SIG-M5 treated with dmso at 0.1 percent for 504 hours (cell line): ENCODE results near the gene LRRC10B.

Experiments used
- DNase-seq: peaks from one replicate; lab custom pipeline; 2025; ENCODE audit not compliant: unreplicated experiment; lab: John Stamatoyannopoulos, UW

LRRC10B gene

DNA sequence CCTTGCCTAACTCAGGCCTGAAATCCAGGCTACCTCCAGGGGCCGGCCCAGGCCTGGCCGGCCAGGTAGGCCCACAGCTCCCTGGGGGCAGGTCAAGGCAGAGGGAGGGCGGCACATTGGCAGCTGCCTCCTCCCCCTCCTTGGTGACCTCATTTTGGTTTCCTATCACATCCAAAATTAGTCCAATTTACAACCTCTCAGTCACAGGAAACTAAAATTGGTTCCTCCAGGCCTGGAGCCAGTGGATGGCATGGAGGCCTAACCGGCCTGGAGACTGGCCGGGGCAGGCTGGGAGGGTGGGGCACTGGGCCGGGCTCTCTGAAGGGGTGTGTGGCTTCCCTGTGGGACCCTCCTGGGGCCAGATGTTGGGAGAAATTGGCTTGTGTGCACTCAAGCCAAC is 35.9 kb downstream of the LRRC10B start:
- no peak for DNase-seq

DNA sequence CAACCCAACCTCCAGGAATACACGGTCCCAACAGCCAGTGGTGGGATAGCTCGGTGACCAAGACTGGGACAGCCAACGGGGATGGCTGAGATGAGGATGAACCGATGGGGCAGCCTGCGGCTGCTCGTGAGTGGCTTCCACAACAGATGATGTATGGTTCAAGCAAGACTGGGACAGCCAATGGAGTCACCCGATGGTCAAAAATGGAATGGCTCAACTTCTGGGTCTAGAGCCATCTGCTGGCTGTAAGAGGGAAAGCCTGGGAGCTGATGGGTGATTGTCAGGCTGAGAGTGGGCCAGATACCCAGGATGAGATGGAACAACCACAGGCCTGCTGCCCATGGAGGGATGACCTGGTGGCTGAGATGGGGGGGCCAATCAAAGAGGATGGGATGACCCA is 36.8 kb downstream of the LRRC10B start:
- no peak for DNase-seq

DNA sequence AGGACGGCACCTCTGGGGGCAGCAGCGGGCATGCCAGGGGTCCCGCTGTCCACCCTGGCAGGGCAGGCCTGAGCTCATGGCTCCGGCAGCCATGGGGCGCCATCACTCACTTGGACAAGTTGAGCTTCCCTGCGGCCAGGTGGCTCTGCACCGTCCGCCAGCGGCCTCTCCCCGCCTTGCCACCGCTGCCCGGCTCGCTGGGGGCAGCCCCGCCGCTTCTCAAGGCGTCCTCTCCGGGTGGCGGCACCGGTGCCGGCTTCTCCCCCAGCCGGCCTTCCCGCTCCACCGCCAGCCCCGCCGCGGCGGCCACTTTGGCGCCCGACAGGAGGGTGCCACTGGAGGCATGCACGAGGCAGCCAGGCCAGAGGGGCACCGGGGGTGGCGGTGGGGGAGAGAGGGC is 37.4 kb downstream of the LRRC10B start:
- no peak for DNase-seq

DNA sequence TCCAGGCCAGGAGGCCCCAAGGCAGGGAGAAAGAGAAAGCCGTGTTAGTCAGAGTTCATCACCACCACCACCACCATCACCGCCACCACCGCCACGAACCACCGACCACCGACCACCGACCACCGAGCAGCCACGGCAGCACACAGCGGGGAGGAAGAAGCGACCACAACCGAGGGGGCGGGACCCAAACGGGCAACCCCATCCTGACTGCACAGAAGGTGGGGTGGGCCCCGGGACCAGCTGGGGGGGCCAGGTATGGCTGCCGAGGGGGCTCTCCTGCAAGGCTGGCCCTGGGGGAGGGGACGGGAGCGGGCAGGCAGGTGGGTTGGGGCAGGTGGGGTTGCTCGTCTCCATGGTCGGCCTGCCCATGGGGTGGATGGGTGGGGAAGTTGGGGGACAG is 38.1 kb downstream of the LRRC10B start:
- DNase-seq = no peak

DNA sequence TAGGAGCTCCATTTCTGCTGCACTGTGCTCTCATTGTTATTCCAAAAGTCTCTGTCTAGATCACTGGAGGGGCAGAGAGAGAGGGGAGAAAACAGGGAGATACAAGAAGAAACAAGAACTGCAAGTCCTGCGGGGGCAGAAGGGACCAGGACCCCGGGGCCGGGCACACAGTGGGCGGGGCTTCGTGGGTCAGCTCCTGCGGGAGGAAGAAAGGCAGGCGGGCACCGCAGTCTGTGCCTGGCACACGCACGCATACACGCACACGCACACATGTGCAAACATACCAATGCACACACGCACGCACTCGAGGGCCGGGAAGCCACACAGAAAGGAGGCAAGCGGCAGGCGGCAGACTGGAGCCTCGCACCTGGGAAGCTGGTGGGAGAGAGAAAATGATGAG is 38.7 kb downstream of the LRRC10B start:
- no peak for DNase-seq

DNA sequence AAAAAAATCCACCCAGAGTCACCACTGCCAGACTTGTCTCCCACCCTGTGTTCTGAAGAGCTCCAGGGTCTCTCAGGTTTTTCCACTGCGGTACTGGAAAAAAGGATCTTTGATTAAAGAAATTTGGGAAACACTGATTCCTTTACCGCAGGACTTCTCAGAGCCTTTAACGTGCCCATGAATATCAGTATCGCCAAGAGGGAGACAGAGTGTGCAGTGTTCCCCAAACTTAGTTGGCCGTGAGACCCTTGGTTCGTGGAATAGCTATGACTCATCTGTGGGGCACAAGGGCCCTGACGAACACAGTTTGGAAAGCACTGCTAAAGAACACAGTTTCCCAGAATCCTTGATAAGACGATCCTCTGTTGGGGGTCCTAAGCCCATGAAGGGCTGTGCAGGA is 40.6 kb downstream of the LRRC10B start:
- no peak for DNase-seq

DNA sequence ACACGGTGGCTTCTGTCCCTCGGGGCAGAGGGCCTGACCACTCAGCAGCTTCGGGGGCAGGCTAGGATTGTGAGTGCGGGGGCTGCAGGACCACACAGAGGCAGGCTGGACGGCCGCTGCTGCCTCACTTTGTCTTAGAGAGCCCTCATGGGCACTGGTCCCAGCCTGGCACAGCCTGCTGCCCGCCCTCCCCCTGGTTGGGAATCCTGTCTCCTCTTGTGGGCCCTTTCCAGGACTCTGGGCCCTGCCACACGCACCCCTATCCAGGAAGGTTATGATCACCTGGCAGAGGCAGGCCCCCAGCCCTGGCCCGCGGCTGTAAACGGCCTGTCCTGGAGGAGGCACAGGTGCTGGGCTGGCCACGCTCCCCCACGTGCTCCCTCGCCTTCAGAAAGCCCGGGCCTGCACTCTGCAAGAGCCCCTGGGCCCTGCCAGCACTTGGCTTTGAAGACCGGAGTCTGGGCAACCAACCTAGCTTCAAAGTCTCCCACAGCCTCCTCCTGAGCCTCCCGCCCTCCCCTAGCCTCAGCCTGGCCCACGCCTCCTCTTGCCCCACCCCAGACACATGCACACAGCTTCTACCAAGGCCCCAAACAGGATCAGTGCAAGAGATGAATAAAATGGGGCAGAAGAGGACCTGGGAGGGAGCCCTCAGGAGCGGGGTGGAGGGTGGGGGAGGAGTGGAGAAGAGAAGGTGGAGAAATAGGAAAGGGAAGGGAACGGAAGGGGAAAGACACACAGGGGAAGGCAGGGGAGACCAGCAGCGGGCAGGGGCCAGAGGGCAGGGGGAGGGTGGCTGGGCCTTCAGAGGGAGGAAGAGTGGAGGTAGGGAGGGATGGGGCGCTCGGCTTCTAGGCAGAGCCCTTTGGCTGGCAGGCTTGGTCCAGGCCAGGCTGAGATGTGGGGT is 41.4 kb downstream of the LRRC10B start:
- no peak for DNase-seq

DNA sequence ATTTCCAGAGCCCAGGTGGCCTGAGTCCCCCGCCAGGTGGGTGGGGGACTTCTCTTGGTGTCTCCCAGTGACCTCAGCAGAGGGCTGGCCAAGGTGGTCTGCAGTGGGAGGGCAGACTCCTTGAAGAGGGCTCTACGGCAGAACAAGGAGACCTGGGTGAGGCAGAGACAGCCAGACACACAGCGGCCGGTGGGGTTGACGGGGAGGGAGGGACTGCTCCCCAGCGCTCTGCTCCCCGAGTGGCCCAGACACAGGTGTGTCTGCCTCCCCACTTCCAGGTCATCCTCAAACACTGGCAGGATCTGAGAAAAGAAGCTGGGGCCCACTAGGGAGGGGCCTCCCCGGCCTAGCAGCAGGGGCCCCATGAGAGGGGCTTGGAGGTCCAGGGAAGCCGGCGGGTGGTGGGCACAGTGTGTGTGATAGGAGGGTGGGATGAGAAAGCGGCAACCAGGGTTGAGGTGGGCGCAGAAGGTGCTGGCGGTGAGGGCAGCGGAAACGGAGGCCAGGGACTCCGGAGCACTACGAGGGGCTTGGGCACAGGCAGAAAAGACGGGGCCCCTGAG is 42.2 kb downstream of the LRRC10B start:
- DNase-seq = no peak

DNA sequence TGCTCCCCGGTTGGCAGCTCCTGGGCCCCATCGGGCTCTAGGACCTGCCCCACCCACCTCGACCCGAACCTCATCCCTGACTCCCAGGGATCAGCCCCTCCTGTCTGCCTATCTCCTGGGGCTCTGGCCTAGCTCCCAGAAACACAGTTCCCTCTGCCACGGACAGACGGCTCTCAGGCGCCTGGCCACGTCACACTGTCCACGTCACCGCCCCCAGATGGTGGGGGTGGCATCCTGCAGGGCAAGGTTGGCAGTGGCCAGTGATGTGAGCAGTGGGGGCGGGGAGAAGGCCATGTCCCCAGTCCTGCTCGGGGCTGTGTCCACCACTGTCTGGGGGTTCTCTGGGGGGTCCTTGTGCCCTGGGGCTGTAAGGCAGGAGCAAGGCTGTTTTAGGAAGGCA is 43.1 kb downstream of the LRRC10B start:
- DNase-seq = no peak

DNA sequence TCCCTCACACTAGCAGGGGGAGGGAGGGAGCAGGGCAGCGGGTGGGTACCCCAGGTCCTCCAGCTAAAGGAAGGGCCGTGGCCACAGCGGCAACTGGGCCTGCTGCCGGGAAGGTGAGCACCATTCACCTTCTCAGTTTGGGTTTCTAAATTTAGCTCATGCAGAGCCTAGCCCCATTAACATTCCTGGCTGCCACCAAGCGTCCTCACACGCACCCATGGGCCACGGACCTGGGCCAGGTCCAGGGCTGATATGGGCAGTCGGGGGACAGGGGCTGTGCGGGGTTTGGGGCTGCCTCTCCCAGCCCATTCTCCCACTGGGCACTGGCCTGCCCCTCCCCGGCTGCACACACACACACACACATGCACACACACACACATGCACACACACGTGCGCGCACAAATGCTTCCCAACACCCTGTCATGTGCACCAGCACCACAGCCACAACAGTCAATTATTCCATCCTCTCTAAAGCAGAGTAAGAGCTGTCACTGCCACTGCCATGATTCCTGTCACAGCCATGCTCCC is 43.6 kb downstream of the LRRC10B start:
- no peak for DNase-seq

DNA sequence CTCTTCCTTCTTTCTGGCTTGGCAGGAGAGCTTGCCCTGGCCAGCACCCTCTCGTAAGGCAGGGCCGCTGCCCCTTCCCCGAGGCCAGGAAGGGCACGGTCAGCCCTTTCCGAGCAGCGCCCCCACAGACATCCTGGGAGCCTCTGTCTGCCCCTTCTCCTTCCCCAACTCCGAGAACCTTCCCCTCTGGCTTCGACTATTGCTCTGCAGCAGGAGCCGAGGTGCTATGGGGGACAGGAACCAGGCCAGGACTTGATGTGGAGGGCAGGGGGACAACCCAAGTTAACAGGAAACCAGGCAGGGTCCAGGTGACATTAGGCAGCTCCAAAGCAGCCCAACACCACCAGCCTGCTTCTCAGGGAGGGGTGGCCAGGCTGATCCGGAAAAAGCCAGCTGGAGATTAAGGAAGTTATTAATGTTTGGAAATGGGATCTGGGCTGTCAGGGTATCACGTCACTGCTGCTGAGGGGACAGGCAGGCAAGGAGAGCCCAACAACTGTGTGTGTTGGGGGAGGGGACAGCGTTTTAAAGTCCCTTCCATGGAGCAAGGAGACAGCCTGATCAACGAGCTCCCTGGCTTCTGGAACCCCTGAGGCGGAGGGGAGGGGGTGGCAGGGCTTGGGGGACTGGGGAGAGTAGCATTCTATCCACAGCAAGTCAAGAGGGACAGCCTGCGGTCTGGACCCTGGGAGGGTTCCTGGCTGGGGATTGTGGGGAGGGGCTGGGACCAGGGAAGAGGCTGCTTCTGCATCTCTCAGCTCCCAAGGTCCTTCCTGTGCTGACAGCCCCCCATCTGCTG is 45.0 kb downstream of the LRRC10B start:
- no peak for DNase-seq

DNA sequence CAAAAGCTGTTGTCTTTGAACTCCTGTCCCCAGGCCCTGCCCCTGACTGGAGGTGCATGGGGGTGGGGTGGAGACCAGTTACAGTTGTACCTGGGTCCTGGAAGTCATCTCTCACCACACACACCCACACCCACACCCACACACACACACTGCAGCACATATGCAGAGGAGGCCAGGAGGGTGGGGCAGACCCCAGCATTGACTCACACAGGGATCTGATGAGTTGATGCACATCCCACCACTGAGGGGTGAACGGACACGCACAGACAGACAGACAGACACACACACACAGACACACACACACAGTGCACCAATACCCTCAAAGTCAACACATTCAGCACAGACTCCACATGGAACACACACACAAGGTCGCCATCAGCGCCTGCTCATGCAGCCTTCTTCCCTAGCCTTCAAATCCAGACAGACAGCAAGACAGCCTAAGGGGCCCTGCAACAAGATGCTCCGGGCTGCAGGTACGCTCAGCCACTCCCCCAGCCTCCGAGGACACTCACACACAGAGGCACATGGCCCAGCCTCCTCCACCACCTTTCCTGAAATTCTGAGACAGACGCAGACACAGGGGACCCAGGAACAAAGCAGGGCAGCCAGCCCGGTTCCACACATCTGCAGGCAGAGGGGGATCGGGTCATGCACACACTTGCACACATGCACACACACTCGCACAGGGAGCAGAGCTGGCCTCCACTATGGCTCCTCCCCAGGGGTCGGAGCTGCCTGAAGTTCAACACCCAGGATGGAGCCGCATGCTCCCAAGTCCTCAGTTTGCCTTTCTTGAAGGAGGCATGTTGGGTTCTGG is 45.8 kb downstream of the LRRC10B start:
- DNase-seq = no peak

DNA sequence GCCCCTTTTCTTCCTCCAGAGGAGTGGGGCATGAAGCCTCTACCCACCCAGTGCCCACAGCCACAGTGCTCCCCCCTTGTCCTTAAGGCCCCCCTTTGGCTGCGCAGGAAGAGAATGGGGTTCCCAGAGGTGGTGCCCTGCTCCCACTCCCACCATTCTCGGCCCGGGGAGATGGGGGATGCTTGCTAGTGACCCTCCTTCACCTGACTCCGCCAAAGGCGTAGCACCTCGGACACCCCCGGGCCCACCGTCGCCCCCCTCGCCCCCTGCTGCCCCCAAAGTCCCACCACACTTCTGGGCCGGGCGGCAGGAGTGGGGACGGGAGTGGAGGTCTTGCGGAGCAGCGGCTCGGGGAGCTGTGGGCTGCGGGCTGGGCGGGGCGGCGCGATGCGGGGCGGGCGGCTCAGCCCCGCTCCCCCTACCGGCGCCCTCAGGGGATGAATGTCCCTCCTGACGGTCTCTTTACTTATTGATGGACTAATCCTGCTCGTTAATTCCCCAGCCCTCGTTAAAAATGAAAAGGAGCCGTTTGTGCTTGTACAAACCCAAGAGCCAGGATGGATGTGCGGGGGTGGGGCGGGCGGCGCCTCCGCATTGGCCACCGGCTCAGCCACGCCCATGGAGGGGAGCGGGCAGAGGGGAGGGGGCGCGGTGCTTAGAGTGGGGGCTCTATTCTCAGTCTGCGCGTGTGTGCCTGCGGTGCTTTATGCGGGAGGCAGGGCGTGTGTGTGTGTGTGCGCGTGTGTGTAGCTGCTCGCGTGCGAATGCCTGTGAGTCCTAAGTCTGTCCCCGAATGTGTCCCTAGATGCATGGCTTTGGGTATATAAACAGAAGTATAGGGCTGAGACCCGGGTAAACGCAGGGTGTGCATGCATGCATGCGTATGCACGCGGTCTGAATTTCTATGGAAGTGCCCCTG is 46.8 kb downstream of the LRRC10B start:
- no peak for DNase-seq

DNA sequence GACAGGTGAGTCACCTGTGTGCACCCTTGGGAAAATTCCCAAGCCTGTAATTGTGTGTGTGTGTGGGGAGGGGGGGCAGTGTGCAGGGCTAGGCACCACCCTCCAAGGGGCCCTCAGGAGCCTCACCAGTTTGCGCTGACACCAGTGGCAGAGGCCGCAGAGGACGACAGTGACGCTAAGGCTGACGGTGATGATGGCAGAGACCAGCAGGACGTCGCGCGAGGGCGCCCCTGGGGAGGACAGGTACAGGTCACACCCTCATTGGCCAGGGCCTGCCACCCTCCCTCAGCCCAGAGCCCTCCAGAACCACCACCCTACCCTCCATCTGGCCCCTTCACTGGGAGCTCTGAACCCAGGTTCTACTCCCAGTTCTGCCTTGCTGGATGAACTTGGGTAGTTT is 47.4 kb downstream of the LRRC10B start:
- DNase-seq = no peak

DNA sequence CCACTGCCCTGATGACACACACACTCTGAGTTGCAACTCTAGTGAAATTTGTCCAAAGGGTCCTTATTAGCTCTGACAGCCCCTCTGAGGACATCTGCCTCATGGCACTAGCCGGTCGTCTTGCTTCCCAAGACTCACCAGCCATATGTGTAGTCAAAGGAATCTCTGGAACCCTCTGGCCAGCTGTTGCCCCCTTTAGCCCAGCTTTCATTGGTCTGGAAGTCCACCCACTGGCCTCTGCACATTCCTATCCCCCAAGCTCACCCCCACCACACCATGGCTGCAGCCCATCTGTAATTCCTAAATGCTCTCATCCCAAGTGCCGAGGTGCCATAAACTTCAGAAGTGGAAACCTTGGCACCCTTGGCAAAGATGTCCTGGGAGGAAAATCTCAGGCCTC is 48.1 kb downstream of the LRRC10B start:
- DNase-seq = no peak
